ENCODE data around the gene DISP2. TPM values are rescaled to one million over a fixed set of nuclear protein-coding genes. Genes with fewer than 3 reads are reported as not detected.
A peak's percentile ranks its signal among the peaks of the same experiment; 100 is the strongest.

The DISP2 gene
- total and polyA plus RNA-seq, 2 of the 8 experiments (the other 6 are each of a cell fraction or from before 2014, with no cell fraction given) = 0.45 to 1.2 TPM

DNA sequence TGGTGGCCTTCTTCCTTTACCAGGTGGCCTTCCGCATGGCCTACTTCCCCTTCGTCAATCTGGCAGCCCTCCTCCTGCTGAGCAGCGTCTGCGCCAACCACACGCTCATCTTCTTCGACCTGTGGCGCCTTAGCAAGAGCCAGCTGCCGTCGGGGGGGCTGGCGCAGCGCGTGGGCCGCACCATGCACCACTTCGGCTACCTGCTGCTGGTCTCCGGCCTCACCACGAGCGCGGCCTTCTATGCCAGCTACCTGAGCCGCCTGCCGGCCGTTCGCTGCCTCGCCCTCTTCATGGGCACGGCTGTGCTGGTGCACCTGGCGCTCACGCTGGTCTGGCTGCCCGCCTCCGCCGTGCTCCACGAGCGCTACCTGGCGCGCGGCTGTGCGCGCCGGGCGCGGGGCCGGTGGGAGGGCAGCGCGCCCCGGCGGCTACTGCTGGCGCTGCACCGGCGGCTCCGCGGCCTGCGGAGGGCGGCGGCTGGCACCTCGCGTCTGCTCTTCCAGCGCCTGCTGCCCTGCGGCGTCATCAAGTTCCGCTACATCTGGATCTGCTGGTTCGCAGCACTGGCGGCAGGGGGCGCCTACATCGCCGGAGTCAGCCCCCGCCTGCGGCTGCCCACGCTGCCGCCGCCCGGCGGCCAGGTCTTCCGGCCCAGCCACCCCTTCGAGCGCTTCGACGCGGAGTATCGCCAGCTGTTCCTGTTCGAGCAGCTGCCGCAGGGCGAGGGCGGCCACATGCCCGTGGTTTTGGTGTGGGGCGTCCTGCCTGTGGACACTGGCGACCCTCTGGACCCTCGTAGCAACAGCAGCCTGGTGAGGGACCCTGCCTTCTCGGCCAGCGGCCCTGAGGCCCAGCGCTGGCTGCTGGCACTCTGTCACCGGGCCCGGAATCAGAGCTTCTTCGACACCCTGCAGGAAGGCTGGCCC, 9.9 kb downstream of the DISP2 start:
- H3K27ac ChIP-seq (ENCODE audit: low read depth, low read length) = no peak overlapping the region
- peak overlapping the region; percentile 22 to 71 for H3K4me2 ChIP-seq (ENCODE audit: insufficient read depth in 1 of 2, low read depth in 2 of 2, low read length in 2 of 2)
- H3K79me1 ChIP-seq (ENCODE audit: low read depth, low read length) = no peaks in the 10 kb centered on the region
- H3K23ac ChIP-seq (ENCODE audit: insufficient read length) = no peak overlapping the region
- WGBS, 2 experiments (ENCODE audit: extremely low coverage in 1 of 2, insufficient coverage in 1 of 2, insufficient read length in 1 of 2, insufficient replicate concordance in 2 of 2, low coverage in 1 of 2, low lambda C conversion rate in 2 of 2, missing lambda C conversion rate in 1 of 2) = 25% methylated on average over 65 of the region's 91 CpGs; no CpG with 5 or more reads in 1 of the 2 experiments
- ChIA-PET POLR2A (ENCODE audit: partially characterized antibody) (interaction anchor here (0.7 to 4.1 kb wide), 8 partner anchors 15 to 58 kb away, joined by 3 to 24 read pairs (median 3); partner anchors contain the start of genes CCDC9B and KNSTRN), CTCF (ENCODE audit: partially characterized antibody) (interaction anchor here (0.5 to 13.4 kb wide), 39 partner anchors 10 to 547 kb away, joined by 3 to 452 read pairs (median 4); partner anchors contain the start of genes CCDC9B, DISP2, IVD and KNSTRN)
- H2BK12ac ChIP-seq (ENCODE audit: low read depth, low read length) = peak overlapping the region; percentile 92; the same call in 1 of the 2 replicates
- H3K4me1 ChIP-seq (replicated peaks in 1 of 4; ENCODE audit: control insufficient read depth in 3 of 4, insufficient read depth in 4 of 4, low read length in 3 of 4) = peaks cover 2 to 6% (median 4%) of the 10 kb centered on the region in 4 experiments; a peak in 4 of 7 replicates
- peak overlapping the region; percentile 85 for H4K91ac ChIP-seq (replicated peaks; ENCODE audit: insufficient read length, low read length)
- H3K9ac ChIP-seq (replicated peaks in 1 of 4; ENCODE audit: extremely low read depth in 1 of 4, low read depth in 3 of 4, low read length in 3 of 4) = peak overlapping the region in 1 of 4 experiments; percentile 4; a peak in 2 of 7 replicates
- DNase-seq (ENCODE audit: low read depth in 1 of 2, low spot score in 2 of 2) (peak; percentile 81 to 89), FAIRE-seq (no peak)
- H4K20me1 ChIP-seq (replicated peaks in 1 of 2; ENCODE audit: control insufficient read depth in 1 of 2, insufficient read depth in 2 of 2, low read length in 2 of 2) = peaks cover 0 to 1% of the 10 kb centered on the region in 2 experiments
- H2AK5ac ChIP-seq (ENCODE audit: low read depth, low read length) = no peak overlapping the region
- peaks cover 0 to 8% of the 10 kb centered on the region in 2 experiments; a peak in 1 of 4 replicates for H3K9me3 ChIP-seq (ENCODE audit: insufficient read depth in 2 of 2, low read depth in 1 of 2, low read length in 1 of 2)
- H3K79me2 ChIP-seq (ENCODE audit: control insufficient read depth in 1 of 2, insufficient read depth in 2 of 2, low read length in 2 of 2) = no peaks in the 10 kb centered on the region
- peak overlapping the region; percentile 60 for H3K18ac ChIP-seq (ENCODE audit: extremely low read depth, low read length)
- H3K23me2 ChIP-seq (ENCODE audit: low read depth, low read length) = peaks cover 1% of the 10 kb centered on the region
- H4K8ac ChIP-seq (ENCODE audit: extremely low read depth, insufficient read depth, low read length) = peak overlapping the region; percentile 92
- H3K14ac ChIP-seq (ENCODE audit: insufficient read length) = no peak overlapping the region
- no peaks in the 10 kb centered on the region for H3K36me3 ChIP-seq (ENCODE audit: control insufficient read depth in 2 of 4, insufficient read depth in 4 of 4, low read length in 3 of 4)
- peak overlapping the region in 3 of 4 experiments; percentile 15 to 46 (median 23); a peak in 4 of 8 replicates for H3K4me3 ChIP-seq (ENCODE audit: extremely low read depth in 1 of 4, insufficient read depth in 2 of 4, low read depth in 3 of 4, low read length in 4 of 4)
- 0 out of 2 replicates have a peak overlapping the region, but pooled peaks have one; percentile 61 for H2BK20ac ChIP-seq (ENCODE audit: low read length)
- peak overlapping the region; percentile 99; the same call in 1 of the 2 replicates for H2BK15ac ChIP-seq (ENCODE audit: low read length)
- peak overlapping the region; percentile 96; the same call in 1 of the 2 replicates for H2AFZ ChIP-seq (ENCODE audit: low read length)
- peak overlapping the region; percentile 63 for H4K5ac ChIP-seq (ENCODE audit: insufficient read length, low read depth, low read length)
- peak overlapping the region; percentile 66; the same call in 1 of the 2 replicates for H2BK5ac ChIP-seq (ENCODE audit: low read depth, low read length)
- H2BK120ac ChIP-seq (replicated peaks; ENCODE audit: low read depth, low read length) = no peak overlapping the region
- peaks cover 5 to 27% (median 23%) of the 10 kb centered on the region in 4 experiments for H3K27me3 ChIP-seq (replicated peaks in 1 of 4; ENCODE audit: control insufficient read depth in 3 of 4, extremely low read depth in 1 of 4, insufficient read depth in 3 of 4, low read length in 3 of 4)
- H3K56ac ChIP-seq (replicated peaks; ENCODE audit: insufficient read length, low read depth, low read length) = peak overlapping the region; percentile 48
- H3K4ac ChIP-seq (replicated peaks; ENCODE audit: insufficient read length, low read depth, low read length) = peak overlapping the region; percentile 58
- TF ChIP-seq SP2 (IDR thresholded peaks at IDR 0.05; ENCODE audit: low read length) (no peak), TAF1 (IDR thresholded peaks at IDR 0.05; ENCODE audit: low read depth, low read length) (no peak), EP300 (IDR thresholded peaks at IDR 0.05; ENCODE audit: borderline replicate concordance in 1 of 2, low read depth in 2 of 2, low read length in 2 of 2) (peak; percentile 58 to 77; a peak in 2 of 3 replicates)
- TF ChIP-seq, protein P1, sequence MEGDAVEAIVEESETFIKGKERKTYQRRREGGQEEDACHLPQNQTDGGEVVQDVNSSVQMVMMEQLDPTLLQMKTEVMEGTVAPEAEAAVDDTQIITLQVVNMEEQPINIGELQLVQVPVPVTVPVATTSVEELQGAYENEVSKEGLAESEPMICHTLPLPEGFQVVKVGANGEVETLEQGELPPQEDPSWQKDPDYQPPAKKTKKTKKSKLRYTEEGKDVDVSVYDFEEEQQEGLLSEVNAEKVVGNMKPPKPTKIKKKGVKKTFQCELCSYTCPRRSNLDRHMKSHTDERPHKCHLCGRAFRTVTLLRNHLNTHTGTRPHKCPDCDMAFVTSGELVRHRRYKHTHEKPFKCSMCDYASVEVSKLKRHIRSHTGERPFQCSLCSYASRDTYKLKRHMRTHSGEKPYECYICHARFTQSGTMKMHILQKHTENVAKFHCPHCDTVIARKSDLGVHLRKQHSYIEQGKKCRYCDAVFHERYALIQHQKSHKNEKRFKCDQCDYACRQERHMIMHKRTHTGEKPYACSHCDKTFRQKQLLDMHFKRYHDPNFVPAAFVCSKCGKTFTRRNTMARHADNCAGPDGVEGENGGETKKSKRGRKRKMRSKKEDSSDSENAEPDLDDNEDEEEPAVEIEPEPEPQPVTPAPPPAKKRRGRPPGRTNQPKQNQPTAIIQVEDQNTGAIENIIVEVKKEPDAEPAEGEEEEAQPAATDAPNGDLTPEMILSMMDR (IDR thresholded peaks at IDR 0.05; ENCODE audit: control extremely low read depth in 1 of 3, insufficient read depth in 1 of 3, low read depth in 1 of 3, low read length in 3 of 3) = peak; percentile 77 to 89 (median 77)
- TF ChIP-seq, protein P2, sequence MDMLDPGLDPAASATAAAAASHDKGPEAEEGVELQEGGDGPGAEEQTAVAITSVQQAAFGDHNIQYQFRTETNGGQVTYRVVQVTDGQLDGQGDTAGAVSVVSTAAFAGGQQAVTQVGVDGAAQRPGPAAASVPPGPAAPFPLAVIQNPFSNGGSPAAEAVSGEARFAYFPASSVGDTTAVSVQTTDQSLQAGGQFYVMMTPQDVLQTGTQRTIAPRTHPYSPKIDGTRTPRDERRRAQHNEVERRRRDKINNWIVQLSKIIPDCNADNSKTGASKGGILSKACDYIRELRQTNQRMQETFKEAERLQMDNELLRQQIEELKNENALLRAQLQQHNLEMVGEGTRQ (IDR thresholded peaks at IDR 0.05; ENCODE audit: low read length) = no peak

Data from H1 (cell line).